Panc1 (cell line): ENCODE data around the gene FAM216B. TPM values are rescaled to one million over a fixed set of nuclear protein-coding genes. Genes with fewer than 3 reads are reported as not detected.

Source experiments
- ATAC-seq: fragments of 200-7000 bp; cut with Tn5 transposase; 2 replicates; pipeline ENCODE4 v1.9.1; 2020; ENCODE audit warnings: mild to moderate bottlenecking, moderate library complexity
- BruUV-seq: library from RNA; stranded (reverse); fragments of 400-500 nt; replicated peaks from 2 replicates; lab custom pipeline; 2021; lab: Mats Ljungman, UMichigan
- CTCF ChIA-PET: fragments of 300-600 bp; sonication (Branson Sonifier 250); formaldehyde crosslinking; loops from one replicate; lab custom pipeline; 2022; ENCODE audit warnings: antibody characterized with exemption; lab: Charles Lee
- POLR2A ChIA-PET: fragments of 300-600 bp; sonication (Branson Sonifier 250); formaldehyde crosslinking; loops from one replicate; lab custom pipeline; 2022; ENCODE audit warnings: antibody characterized with exemption; lab: Charles Lee
- DNase-seq: peaks from one replicate; pipeline ENCODE4 v3.0.0-alpha.2; 2010; ENCODE audit warnings: low read depth, low spot score
- H3K27ac ChIP-seq: 2 replicates; pipeline ENCODE4 v1.5.1; 2011; ENCODE audit warnings: mild to moderate bottlenecking, low read length, inconsistent platforms
- H3K27me3 ChIP-seq: fragments of 200-500 bp; sonication (Bioruptor generic); 2 replicates; pipeline ENCODE4 v1.6.0; 2014; ENCODE audit warnings: low read length, inconsistent platforms; ENCODE audit not compliant: control insufficient read depth, insufficient read depth
- H3K36me3 ChIP-seq: fragments of 200-500 bp; sonication (Bioruptor generic); 2 replicates; pipeline ENCODE4 v1.5.1; 2014; ENCODE audit warnings: inconsistent platforms, mild to moderate bottlenecking, low read length, moderate library complexity; ENCODE audit not compliant: control insufficient read depth, insufficient read depth
- H3K4me1 ChIP-seq: 2 replicates; pipeline ENCODE4 v1.5.1; 2011; ENCODE audit warnings: inconsistent platforms, mild to moderate bottlenecking, low read length, moderate library complexity; ENCODE audit not compliant: control insufficient read depth, insufficient read depth
- H3K4me3 ChIP-seq, 2 experiments: 2 replicates each; pipeline ENCODE4 v1.5.1; 2011 to 2012; ENCODE audit warnings: low read depth in 2 of 2, low read length in 2 of 2, mild to moderate bottlenecking in 2 of 2, inconsistent platforms in 1 of 2, moderate library complexity in 1 of 2
- H3K9me3 ChIP-seq: fragments of 200-500 bp; sonication (Bioruptor generic); 2 replicates; pipeline ENCODE4 v1.5.1; 2014; ENCODE audit warnings: low read depth, mild to moderate bottlenecking, inconsistent platforms, low read length, moderate library complexity; ENCODE audit not compliant: control insufficient read depth, insufficient read depth
- CTCF ChIP-seq: fragments of 450-650 bp; IDR thresholded peaks from 2 replicates; pipeline ENCODE4 v1.5.1; 2017; ENCODE audit warnings: mild to moderate bottlenecking
- POLR2AphosphoS5 ChIP-seq: IDR thresholded peaks from 2 replicates; pipeline ENCODE4 v1.6.1; 2012; ENCODE audit warnings: mild to moderate bottlenecking, low read depth, low read length, moderate library complexity
- REST ChIP-seq, 2 experiments: IDR thresholded peaks; 2 replicates each; pipeline ENCODE4 v1.6.1; 2011 to 2012; ENCODE audit warnings: low read depth in 2 of 2, control low read depth in 1 of 2, low read length in 1 of 2, mild to moderate bottlenecking in 1 of 2, moderate library complexity in 1 of 2; ENCODE audit not compliant: insufficient read depth in 1 of 2
- SIN3A ChIP-seq: IDR thresholded peaks from 2 replicates; pipeline ENCODE4 v1.6.1; 2012; ENCODE audit warnings: low read depth, mild to moderate bottlenecking, low read length, moderate library complexity, borderline replicate concordance; ENCODE audit not compliant: insufficient read depth
- TCF7L2 ChIP-seq: IDR thresholded peaks from 2 replicates; pipeline ENCODE4 v1.6.1; 2011; ENCODE audit warnings: mild to moderate bottlenecking, low read depth, low read length, inconsistent platforms
- in situ Hi-C: cut with HindIII; loops from 2 replicates; pipeline ENCODE4 v1.10.0; 2016; ENCODE audit warnings: low sequenced_read_pairs, low pct_unique_long_range_greater_than_20kb
- intact Hi-C: fragments of 100-400 bp; cut with micrococcal nuclease; formaldehyde crosslinking; loops from one replicate; pipeline ENCODE4 v1.10.0; 2022; ENCODE audit not compliant: unreplicated experiment
- total RNA-seq: library from RNA; stranded (reverse); gene quantifications from one replicate; pipeline ENCODE4 v1.2.1, GENCODE V29; 2021; ENCODE audit not compliant: unreplicated experiment

FAM216B gene
- total RNA-seq, 1 experiment from 2014 or later: 0.05 TPM

DNA sequence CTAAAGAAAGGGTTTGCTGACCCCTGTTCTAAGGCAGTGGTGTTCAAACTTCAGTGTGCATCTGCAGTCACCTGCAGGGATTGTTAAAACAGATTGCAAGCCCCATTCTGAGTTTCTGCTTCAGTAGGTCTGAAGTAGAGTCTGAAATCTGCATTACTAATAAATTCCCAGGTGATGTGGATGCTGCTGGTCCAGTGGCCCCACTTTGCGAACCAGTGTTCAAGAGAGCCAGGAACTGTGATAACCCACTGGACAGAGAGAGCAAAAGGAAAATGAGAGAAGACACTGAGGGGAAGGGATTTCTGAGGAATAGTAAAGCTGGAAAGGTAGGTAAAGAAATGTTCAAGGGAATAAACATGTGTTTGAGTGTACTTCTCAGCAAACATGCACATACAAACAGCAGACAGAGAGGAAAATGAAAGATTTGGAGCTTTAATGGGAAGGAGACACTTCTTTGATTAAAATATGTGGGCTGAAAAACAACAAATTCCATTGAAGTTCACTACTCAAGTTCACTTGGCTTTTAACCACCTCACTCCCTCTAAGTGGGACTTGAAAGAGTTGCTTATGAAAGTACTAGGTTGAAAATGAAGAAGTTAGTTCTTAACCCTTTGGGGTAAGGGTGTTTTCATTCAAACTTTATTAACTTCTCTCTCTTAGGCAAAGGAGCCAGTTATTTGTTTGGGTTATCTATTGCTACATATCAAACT lies 26.4 kb upstream of the FAM216B start:
- ATAC-seq: no peak
- TF ChIP-seq REST (IDR thresholded peaks at IDR 0.05; ENCODE audit: insufficient read depth in 1 of 2, low read depth in 2 of 2, low read length in 1 of 2) (no peak), POLR2AphosphoS5 (no peak), SIN3A (no peak), CTCF (no peak), TCF7L2 (no peak)
- no peaks in the 10 kb centered on the region for H3K9me3 ChIP-seq
- in situ Hi-C loops (no loop called here), intact Hi-C loops (no loop called here)
- no peaks in the 10 kb centered on the region for H3K4me1 ChIP-seq
- H3K27ac ChIP-seq: no peak overlapping the region
- no peaks in the 10 kb centered on the region for H3K36me3 ChIP-seq
- H3K27me3 ChIP-seq: no peaks in the 10 kb centered on the region
- ChIA-PET CTCF (no interaction called here), POLR2A (no interaction called here)
- DNase-seq: no peak
- no peak overlapping the region for H3K4me3 ChIP-seq
- BruUV-seq: no TSS peak

DNA sequence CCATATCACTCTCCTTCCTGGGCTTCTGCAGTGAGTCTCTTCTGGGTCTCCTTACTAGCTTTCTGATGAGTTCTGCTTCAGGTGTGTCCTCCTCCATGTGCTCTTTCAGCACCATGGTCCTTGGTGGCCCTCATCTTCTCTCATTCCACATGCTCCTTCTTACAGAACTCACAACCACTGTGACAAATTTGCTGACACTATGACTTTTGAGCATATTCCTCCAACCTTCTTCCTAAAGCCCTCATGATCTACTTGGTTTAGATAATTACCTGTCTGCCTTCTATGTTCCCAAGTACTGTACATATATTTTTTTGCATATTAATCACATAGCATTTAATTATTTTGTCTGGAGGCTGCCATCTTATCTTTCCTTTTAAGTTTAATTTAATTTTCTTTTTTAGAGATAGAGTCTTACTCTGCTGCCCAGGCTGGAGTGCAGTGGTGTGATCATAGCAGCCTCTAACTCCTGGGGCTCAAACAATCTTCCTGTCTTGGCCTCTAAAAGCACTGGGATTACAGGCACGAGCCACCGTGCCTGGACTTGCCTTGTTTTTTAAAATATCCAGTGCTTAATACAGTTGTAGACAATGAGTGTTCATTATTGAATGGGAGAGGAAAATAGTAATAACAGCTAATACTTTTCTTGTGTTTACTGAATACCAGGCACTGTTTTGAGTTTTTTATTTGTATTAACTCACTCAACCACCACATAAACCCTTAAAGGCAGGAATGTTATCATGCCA lies 23.5 kb upstream of the FAM216B start:
- Histone ChIP-seq H3K4me1 (no peaks in the 10 kb centered on the region), H3K27me3 (no peaks in the 10 kb centered on the region), H3K27ac (no peak overlapping the region), H3K36me3 (no peaks in the 10 kb centered on the region), H3K9me3 (no peaks in the 10 kb centered on the region), H3K4me3 (no peak overlapping the region)
- BruUV-seq: no TSS peak
- TF ChIP-seq SIN3A: no peak
- no peak for TF ChIP-seq TCF7L2
- no peak for TF ChIP-seq REST (IDR thresholded peaks at IDR 0.05; ENCODE audit: insufficient read depth in 1 of 2, low read depth in 2 of 2, low read length in 1 of 2)
- TF ChIP-seq CTCF: no peak
- no peak for TF ChIP-seq POLR2AphosphoS5
- POLR2A ChIA-PET: no interaction called here
- CTCF ChIA-PET: no interaction called here
- DNase-seq (no peak), ATAC-seq (no peak)
- intact Hi-C loops (no loop called here), in situ Hi-C loops (no loop called here)
